ENCODE data around the gene TADA2B.

Gene TADA2B

GRCh38 chr4:7043284-7044136 is at the start of gene TADA2B:
TADA2B (plus strand) TSS chr4:7043372; CDS start chr4:7043580, 208 bp downstream.
- peak; percentile 86 for DNase-seq

GRCh38 chr4:6996481-6996880 is 46.7 kb upstream of the TADA2B start:
- no peak for DNase-seq

GRCh38 chr4:6999172-7000086 is 43.7 kb upstream of the TADA2B start:
- peak; percentile 50 for DNase-seq

GRCh38 chr4:7000421-7001176 is 42.6 kb upstream of the TADA2B start:
- DNase-seq = no peak

GRCh38 chr4:7001271-7001670 is 41.9 kb upstream of the TADA2B start:
- DNase-seq = no peak

GRCh38 chr4:7002336-7002735 is 40.8 kb upstream of the TADA2B start:
- no peak for DNase-seq

GRCh38 chr4:7003176-7003878 is 39.8 kb upstream of the TADA2B start:
- no peak for DNase-seq

GRCh38 chr4:7003879-7004240 is 39.3 kb upstream of the TADA2B start:
- no peak for DNase-seq

- no peak for DNase-seq
Observed at GRCh38 chr4:7004331-7004730, 38.8 kb upstream of the TADA2B start.

GRCh38 chr4:7005571-7005970 is 37.6 kb upstream of the TADA2B start:
- DNase-seq = no peak

- no peak for DNase-seq
Observed at GRCh38 chr4:7006411-7006810, 36.8 kb upstream of the TADA2B start.

GRCh38 chr4:7007142-7007907 is 35.8 kb upstream of the TADA2B start:
- DNase-seq = no peak

- no peak for DNase-seq
Observed at GRCh38 chr4:7007944-7008343, 35.2 kb upstream of the TADA2B start.

GRCh38 chr4:7009564-7009963 is 33.6 kb upstream of the TADA2B start:
- DNase-seq = no peak

- no peak for DNase-seq
Observed at GRCh38 chr4:7013175-7013574, 30.0 kb upstream of the TADA2B start.

- no peak for DNase-seq
Observed at GRCh38 chr4:7014815-7015214, 28.4 kb upstream of the TADA2B start.

- DNase-seq = no peak
Observed at GRCh38 chr4:7015383-7016035, 27.7 kb upstream of the TADA2B start.

GRCh38 chr4:7016086-7016485 is 27.1 kb upstream of the TADA2B start:
- no peak for DNase-seq

- DNase-seq = no peak
Observed at GRCh38 chr4:7016512-7016911, 26.7 kb upstream of the TADA2B start.

GRCh38 chr4:7017446-7018048 is 25.6 kb upstream of the TADA2B start:
- no peak for DNase-seq

- no peak for DNase-seq
Observed at GRCh38 chr4:7018281-7018680, 24.9 kb upstream of the TADA2B start.

All from 8988T (cell line).